ENCODE measurements around the gene PTPRT.

The PTPRT gene

GRCh38 chr20:42979720-42980119 lies 210.0 kb downstream of the PTPRT start:
- in situ Hi-C loops (cut with MboI; ENCODE audit: low sequenced_read_pairs), result no loop called here

GRCh38 chr20:42978184-42978974 lies 211.3 kb downstream of the PTPRT start:
- in situ Hi-C loops (cut with MboI; ENCODE audit: low sequenced_read_pairs), result no loop called here

- in situ Hi-C loops (cut with MboI; ENCODE audit: low sequenced_read_pairs), result no loop called here
Observed at GRCh38 chr20:42975974-42976373, 213.7 kb downstream of the PTPRT start.

- in situ Hi-C loops (cut with MboI; ENCODE audit: low sequenced_read_pairs), result no loop called here
Observed at GRCh38 chr20:42974347-42974746, 215.4 kb downstream of the PTPRT start.

- in situ Hi-C loops (cut with MboI; ENCODE audit: low sequenced_read_pairs), result no loop called here
Observed at GRCh38 chr20:42972591-42972990, 217.1 kb downstream of the PTPRT start.

- in situ Hi-C loops (cut with MboI; ENCODE audit: low sequenced_read_pairs), result no loop called here
Observed at GRCh38 chr20:42968746-42969145, 221.0 kb downstream of the PTPRT start.

- in situ Hi-C loops (cut with MboI; ENCODE audit: low sequenced_read_pairs), result no loop called here
Observed at GRCh38 chr20:42963796-42964195, 225.9 kb downstream of the PTPRT start.

- in situ Hi-C loops (cut with MboI; ENCODE audit: low sequenced_read_pairs), result no loop called here
Observed at GRCh38 chr20:42961771-42962170, 227.9 kb downstream of the PTPRT start.

- in situ Hi-C loops (cut with MboI; ENCODE audit: low sequenced_read_pairs), result no loop called here
Observed at GRCh38 chr20:42959996-42960395, 229.7 kb downstream of the PTPRT start.

- in situ Hi-C loops (cut with MboI; ENCODE audit: low sequenced_read_pairs), result no loop called here
Observed at GRCh38 chr20:42958367-42959069, 231.2 kb downstream of the PTPRT start.

GRCh38 chr20:42957704-42958095 lies 232.0 kb downstream of the PTPRT start:
- in situ Hi-C loops (cut with MboI; ENCODE audit: low sequenced_read_pairs), result no loop called here

- in situ Hi-C loops (cut with MboI; ENCODE audit: low sequenced_read_pairs), result no loop called here
Observed at GRCh38 chr20:42957018-42957703, 232.5 kb downstream of the PTPRT start.

GRCh38 chr20:42955713-42956112 lies 234.0 kb downstream of the PTPRT start:
- in situ Hi-C loops (cut with MboI; ENCODE audit: low sequenced_read_pairs), result no loop called here

GRCh38 chr20:42954951-42955350 lies 234.8 kb downstream of the PTPRT start:
- in situ Hi-C loops (cut with MboI; ENCODE audit: low sequenced_read_pairs), result no loop called here

- in situ Hi-C loops (cut with MboI; ENCODE audit: low sequenced_read_pairs), result no loop called here
Observed at GRCh38 chr20:42949950-42950349, 239.8 kb downstream of the PTPRT start.

GRCh38 chr20:42945234-42945994 lies 244.3 kb downstream of the PTPRT start:
- in situ Hi-C loops (cut with MboI; ENCODE audit: low sequenced_read_pairs), result no loop called here

- in situ Hi-C loops (cut with MboI; ENCODE audit: low sequenced_read_pairs), result no loop called here
Observed at GRCh38 chr20:42941629-42942028, 248.1 kb downstream of the PTPRT start.

- in situ Hi-C loops (cut with MboI; ENCODE audit: low sequenced_read_pairs), result no loop called here
Observed at GRCh38 chr20:42938441-42939205, 251.1 kb downstream of the PTPRT start.

GRCh38 chr20:42936482-42936881 lies 253.2 kb downstream of the PTPRT start:
- in situ Hi-C loops (cut with MboI; ENCODE audit: low sequenced_read_pairs), result no loop called here

- in situ Hi-C loops (cut with MboI; ENCODE audit: low sequenced_read_pairs), result no loop called here
Observed at GRCh38 chr20:42924215-42924614, 265.5 kb downstream of the PTPRT start.
